HG03558 (cell line): ENCODE measurements around the gene NUCB1.
"Not testable (repeated sequence)": the region's sequence is repeated elsewhere in the genome, so short reads cannot be mapped to it uniquely, and the experiment has no call there.

Experiments
- ATAC-seq: cut with Tn5 transposase; IDR thresholded peaks from one replicate; pipeline ENCODE4 v1.9.1; 2021; ENCODE audit warnings: moderate number of reproducible peaks; ENCODE audit not compliant: unreplicated experiment; ENCODE audit errors: extremely low read depth

The NUCB1 gene

GRCh38 chr19:48926909-48927308 lies 26.8 kb downstream of the NUCB1 start:
- no peak for ATAC-seq

- ATAC-seq, result not testable (repeated sequence)
Observed at GRCh38 chr19:48927692-48928091, 27.6 kb downstream of the NUCB1 start.

- ATAC-seq, result no peak
Observed at GRCh38 chr19:48928164-48929025, 28.3 kb downstream of the NUCB1 start.

- ATAC-seq, result no peak
Observed at GRCh38 chr19:48933382-48933932, 33.3 kb downstream of the NUCB1 start, which contains the start of gene DHDH. TSS of gene DHDH (plus strand) at chr19:48933699. CDS start at chr19:48933722, 23 bp downstream.

GRCh38 chr19:48934837-48935236 lies 34.7 kb downstream of the NUCB1 start:
- ATAC-seq, result no peak

GRCh38 chr19:48935864-48936263 lies 35.8 kb downstream of the NUCB1 start:
- ATAC-seq, result no peak

- no peak for ATAC-seq
Observed at GRCh38 chr19:48938256-48938655, 38.1 kb downstream of the NUCB1 start.

- ATAC-seq, result no peak
Observed at GRCh38 chr19:48940902-48941301, 40.8 kb downstream of the NUCB1 start.

- ATAC-seq, result no peak
Observed at GRCh38 chr19:48943081-48943480, 43.0 kb downstream of the NUCB1 start.

- ATAC-seq, result no peak
Observed at GRCh38 chr19:48945415-48945814, 45.3 kb downstream of the NUCB1 start.

GRCh38 chr19:48945817-48946216 lies 45.7 kb downstream of the NUCB1 start:
- ATAC-seq, result no peak

- no peak for ATAC-seq
Observed at GRCh38 chr19:48946463-48947257, 46.5 kb downstream of the NUCB1 start.

- no peak for ATAC-seq
Observed at GRCh38 chr19:48947258-48947542, 47.1 kb downstream of the NUCB1 start.

GRCh38 chr19:48950159-48950558 lies 50.0 kb downstream of the NUCB1 start:
- ATAC-seq, result no peak

GRCh38 chr19:48950830-48951519 lies 50.9 kb downstream of the NUCB1 start:
- ATAC-seq, result no peak

- no peak for ATAC-seq
Observed at GRCh38 chr19:48953141-48953540, 53.0 kb downstream of the NUCB1 start.

- ATAC-seq, result no peak
Observed at GRCh38 chr19:48953990-48954594, 54.0 kb downstream of the NUCB1 start.

GRCh38 chr19:48954595-48955307 lies 54.6 kb downstream of the NUCB1 start, which contains the start of gene BAX:
TSS of gene BAX (plus strand) at chr19:48954875. CDS start at chr19:48954929, 54 bp downstream.
- no peak for ATAC-seq

GRCh38 chr19:48955308-48955958 lies 55.3 kb downstream of the NUCB1 start:
- no peak for ATAC-seq
